WTC11 (cell line): Measurements from ENCODE around the gene CASP3. TPM values are rescaled to one million over a fixed set of nuclear protein-coding genes. Genes with fewer than 3 reads are reported as not detected.

Source experiments
- ATAC-seq: fragments of 200-7000 bp; cut with Tn5 transposase; 2 replicates; pipeline ENCODE4 v1.10.0; 2021; ENCODE audit warnings: mild to moderate bottlenecking, moderate library complexity
- CTCF ChIA-PET: fragments of 300-600 bp; sonication (Branson Sonifier 250); formaldehyde crosslinking; loops from one replicate; lab custom pipeline; 2021; ENCODE audit warnings: antibody characterized with exemption; lab: Charles Lee
- POLR2A ChIA-PET: fragments of 350-600 bp; sonication (Branson Sonifier 250); formaldehyde crosslinking; loops from one replicate; lab custom pipeline; 2021; ENCODE audit warnings: antibody characterized with exemption; lab: Charles Lee
- DNase-seq: peaks from one replicate; pipeline ENCODE4 v3.0.0; 2021; ENCODE audit warnings: low spot score
- H3K27ac Mint-ChIP-seq: 2 replicates; pipeline ENCODE4 v1.8.0; 2021; ENCODE audit warnings: mixed read lengths
- H3K27me3 Mint-ChIP-seq: 2 replicates; pipeline ENCODE4 v1.8.0; 2021; ENCODE audit warnings: low read depth, mild to moderate bottlenecking, moderate library complexity, mixed read lengths
- H3K36me3 Mint-ChIP-seq: 2 replicates; pipeline ENCODE4 v1.8.0; 2021; ENCODE audit warnings: mixed read lengths
- H3K4me1 Mint-ChIP-seq: 2 replicates; pipeline ENCODE4 v1.8.0; 2022; ENCODE audit warnings: mixed read lengths
- H3K4me3 Mint-ChIP-seq: 2 replicates; pipeline ENCODE4 v1.8.0; 2021; ENCODE audit warnings: mild to moderate bottlenecking, moderate library complexity, mixed read lengths
- H3K9me3 Mint-ChIP-seq: 2 replicates; pipeline ENCODE4 v1.8.0; 2021; ENCODE audit warnings: mixed read lengths
- AR ChIP-seq: fragments of 250-450 bp; sonication (Bioruptor Pico); IDR thresholded peaks from 2 replicates; pipeline ENCODE4 v1.9.0; 2021; ENCODE audit warnings: mild to moderate bottlenecking
- ATF2 ChIP-seq: sonication (generic); formaldehyde crosslinking; IDR thresholded peaks from 2 replicates; pipeline ENCODE4 v1.8.1; 2022; ENCODE audit warnings: low read depth, missing genetic modification reagents, borderline replicate concordance
- CREB1 ChIP-seq: sonication (generic); formaldehyde crosslinking; IDR thresholded peaks from 2 replicates; pipeline ENCODE4 v1.8.0; 2023; ENCODE audit warnings: mild to moderate bottlenecking, missing genetic modification reagents
- E2F4 ChIP-seq: sonication (generic); formaldehyde crosslinking; IDR thresholded peaks from 2 replicates; pipeline ENCODE4 v1.8.1; 2022; ENCODE audit warnings: low read depth, mild to moderate bottlenecking, moderate library complexity, missing genetic modification reagents, borderline replicate concordance
- GABPB1 ChIP-seq: sonication (generic); formaldehyde crosslinking; IDR thresholded peaks from 2 replicates; pipeline ENCODE4 v1.8.1; 2023; ENCODE audit warnings: mild to moderate bottlenecking, missing genetic modification reagents
- HMGA2 ChIP-seq: fragments of 250-450 bp; sonication (Bioruptor Pico); IDR thresholded peaks from 2 replicates; pipeline ENCODE4 v1.4.0; 2021; ENCODE audit warnings: mild to moderate bottlenecking, moderate library complexity
- IRF2 ChIP-seq: sonication (generic); formaldehyde crosslinking; IDR thresholded peaks from 2 replicates; pipeline ENCODE4 v1.8.0; 2022; ENCODE audit warnings: low read depth, missing genetic modification reagents, borderline replicate concordance
- JAZF1 ChIP-seq: fragments of 250-450 bp; sonication (Bioruptor Pico); IDR thresholded peaks from 2 replicates; pipeline ENCODE4 v1.9.0; 2021; ENCODE audit warnings: moderate library complexity, mild to moderate bottlenecking, inconsistent platforms
- JUN ChIP-seq: sonication (generic); formaldehyde crosslinking; IDR thresholded peaks from 2 replicates; pipeline ENCODE4 v1.8.0; 2023; ENCODE audit warnings: mild to moderate bottlenecking, missing genetic modification reagents
- MYBL2 ChIP-seq: sonication (generic); formaldehyde crosslinking; IDR thresholded peaks from 2 replicates; pipeline ENCODE4 v1.8.1; 2023; ENCODE audit warnings: mild to moderate bottlenecking, moderate library complexity, missing genetic modification reagents
- PREB ChIP-seq: sonication (generic); formaldehyde crosslinking; IDR thresholded peaks from 2 replicates; pipeline ENCODE4 v1.8.1; 2022; ENCODE audit warnings: mild to moderate bottlenecking, missing genetic modification reagents, moderate library complexity, borderline replicate concordance
- SMAD3 ChIP-seq: sonication (generic); formaldehyde crosslinking; IDR thresholded peaks from 2 replicates; pipeline ENCODE4 v1.8.0; 2022; ENCODE audit warnings: missing genetic modification reagents, mild to moderate bottlenecking, borderline replicate concordance
- ZBTB43 ChIP-seq: sonication (generic); formaldehyde crosslinking; IDR thresholded peaks from 2 replicates; pipeline ENCODE4 v1.8.1; 2023; ENCODE audit warnings: mild to moderate bottlenecking, missing genetic modification reagents
- ZNF263 ChIP-seq: sonication (generic); formaldehyde crosslinking; IDR thresholded peaks from 2 replicates; pipeline ENCODE4 v1.8.1; 2022; ENCODE audit warnings: low read depth, mild to moderate bottlenecking, moderate library complexity, missing genetic modification reagents
- ZNF512 ChIP-seq: sonication (generic); formaldehyde crosslinking; IDR thresholded peaks from 2 replicates; pipeline ENCODE4 v1.8.1; 2022; ENCODE audit warnings: missing genetic modification reagents, borderline replicate concordance
- total RNA-seq: library from RNA; stranded (reverse); gene quantifications from 3 replicates; pipeline ENCODE4 v1.2.3, GENCODE V29; 2021

Gene CASP3
- total RNA-seq, 1 experiment from 2014 or later: 78.9 TPM

- TF ChIP-seq ATF2 (CRISPR knock-in tag): no peak
- no peak for TF ChIP-seq ZNF263 (CRISPR knock-in tag)
- TF ChIP-seq PREB (CRISPR knock-in tag): no peak
- no peak for TF ChIP-seq JAZF1 (CRISPR knock-in tag)
- no peak for TF ChIP-seq GABPB1
- no peak for TF ChIP-seq AR (CRISPR knock-in tag)
- no peak for TF ChIP-seq CREB1
- TF ChIP-seq MYBL2 (CRISPR knock-in tag): no peak
- TF ChIP-seq SMAD3 (CRISPR knock-in tag): no peak
- TF ChIP-seq JUN (CRISPR knock-in tag): no peak
Measured at GRCh38 chr4:184669251-184669650, 20.0 kb upstream of the CASP3 start (continued).

GRCh38 chr4:184668511-184669114 lies 19.4 kb upstream of the CASP3 start:
- Mint-ChIP-seq H3K4me1 (no peaks in the 10 kb centered on the region; the same call in 1 of the 2 replicates), H3K9me3 (no peaks in the 10 kb centered on the region), H3K36me3 (peaks cover 4% of the 10 kb centered on the region; the same call in 1 of the 2 replicates), H3K27me3 (no peaks in the 10 kb centered on the region), H3K27ac (peak overlapping the region; percentile 2; the same call in 1 of the 2 replicates), H3K4me3 (no peak overlapping the region)
- no peak for ATAC-seq
- no peak for TF ChIP-seq ZNF512
- TF ChIP-seq ZBTB43: no peak
- TF ChIP-seq HMGA2 (CRISPR knock-in tag): peak; percentile 63; the same call in 1 of the 2 replicates
- ChIA-PET CTCF (no interaction called here), POLR2A (no interaction called here)
- no peak for DNase-seq

- ChIA-PET POLR2A (no interaction called here), CTCF (no interaction called here)
- no peaks in the 10 kb centered on the region for H3K27me3 Mint-ChIP-seq
Measured at GRCh38 chr4:184668096-184668495, 18.8 kb upstream of the CASP3 start.

More at GRCh38 chr4:184668096-184668495, 18.8 kb upstream of the CASP3 start:
- H3K4me3 Mint-ChIP-seq: no peak overlapping the region
- H3K36me3 Mint-ChIP-seq: 0 out of 2 replicates have a peak, but pooled peaks cover 3% of the 10 kb centered on the region
- no peak for DNase-seq
- TF ChIP-seq E2F4 (CRISPR knock-in tag) (no peak), IRF2 (no peak), JAZF1 (CRISPR knock-in tag) (no peak)
- TF ChIP-seq, all 79 proteins: peak for 0
- ATAC-seq: no peak
- Mint-ChIP-seq H3K27ac (peak overlapping the region; percentile 2; the same call in 1 of the 2 replicates), H3K4me1 (no peaks in the 10 kb centered on the region; the same call in 1 of the 2 replicates), H3K9me3 (no peaks in the 10 kb centered on the region)
